Measurements from ENCODE around the gene NDUFS5. TPM values are rescaled to one million over a fixed set of nuclear protein-coding genes. Genes with fewer than 3 reads are reported as not detected.

NDUFS5 gene
- polyA plus RNA-seq, 2 of the 4 experiments (the other 2 are of a cell fraction) = 540 to 711 TPM

- CTCF ChIA-PET = interaction anchor here (0.7 to 4.1 kb wide), 5 partner anchors 9 to 456 kb away, joined by 3 to 25 read pairs (median 3); no protein-coding TSS in a partner anchor
- POLR2A ChIA-PET = no interaction called here
- 100% methylated on average over 1 of the region's 4 CpGs for WGBS (ENCODE audit: missing lambda C conversion rate)
Observed at GRCh38 chr1:39082811-39083576, 56.8 kb downstream of the NDUFS5 start.

DNA sequence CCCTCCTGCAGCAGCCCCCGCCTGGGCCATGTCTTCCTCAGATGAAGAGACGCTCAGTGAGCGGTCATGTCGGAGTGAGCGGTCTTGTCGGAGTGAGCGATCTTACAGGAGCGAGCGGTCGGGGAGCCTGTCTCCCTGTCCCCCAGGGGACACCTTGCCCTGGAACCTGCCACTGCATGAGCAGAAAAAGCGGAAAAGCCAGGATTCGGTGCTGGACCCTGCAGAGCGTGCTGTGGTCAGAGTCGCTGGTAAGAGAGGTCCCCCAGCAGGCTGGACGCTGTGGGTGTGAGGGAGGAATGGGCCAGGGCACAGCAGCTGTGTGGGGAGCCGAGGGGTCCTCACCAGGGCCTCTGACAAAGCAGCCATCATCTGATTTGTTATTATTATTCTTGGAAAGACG is 58.0 kb downstream of the NDUFS5 start:
- Histone ChIP-seq H3K4me3 (no peak overlapping the region), H3K4me2 (no peak overlapping the region), H3K4me1 (0 out of 3 replicates have a peak, but pooled peaks cover 3% of the 10 kb centered on the region), H3K27ac (no peak overlapping the region), H3K9me3 (no peaks in the 10 kb centered on the region)
- ChIA-PET POLR2A (no interaction called here), CTCF (interaction anchor here (2.4 to 4.1 kb wide), 2 partner anchors 8 to 14 kb away, joined by 8 to 25 read pairs; no protein-coding TSS in a partner anchor)
- DNase-seq (ENCODE audit: low read depth in 1 of 2, low spot score in 1 of 2) = no peak
- WGBS (ENCODE audit: missing lambda C conversion rate) = 77% methylated on average over 16 of the region's 17 CpGs
- FAIRE-seq = no peak
- TF ChIP-seq NPAS2 (CRISPR knock-in tag; IDR thresholded peaks at IDR 0.05; ENCODE audit: borderline replicate concordance) (no peak), CBX2 (IDR thresholded peaks at IDR 0.05; ENCODE audit: borderline replicate concordance, low read depth) (no peak), CHD2 (IDR thresholded peaks at IDR 0.05; ENCODE audit: low read length, partially characterized antibody) (no peak), RCOR1 (IDR thresholded peaks at IDR 0.05; ENCODE audit: low read depth, low read length) (no peak), EHMT2 (IDR thresholded peaks at IDR 0.05; ENCODE audit: low read depth) (no peak), JUNB (IDR thresholded peaks at IDR 0.05) (no peak), EHF (CRISPR knock-in tag; IDR thresholded peaks at IDR 0.05) (no peak), EP300 (IDR thresholded peaks at IDR 0.05) (no peak)
- no peak for ATAC-seq

More at GRCh38 chr1:39082811-39083576, 56.8 kb downstream of the NDUFS5 start:
- H3K27ac ChIP-seq = no peak overlapping the region
- FAIRE-seq = no peak
- no peak for DNase-seq (ENCODE audit: low read depth in 1 of 2, low spot score in 1 of 2)
- TF ChIP-seq EP300 (IDR thresholded peaks at IDR 0.05) (no peak), ZSCAN20 (CRISPR knock-in tag; IDR thresholded peaks at IDR 0.05) (no peak), HMGXB4 (CRISPR knock-in tag; IDR thresholded peaks at IDR 0.05; ENCODE audit: borderline replicate concordance) (no peak), JUN (IDR thresholded peaks at IDR 0.05) (no peak), HOXA7 (CRISPR knock-in tag; IDR thresholded peaks at IDR 0.05) (no peak), KDM5A (IDR thresholded peaks at IDR 0.05) (no peak), POLR2A (IDR thresholded peaks at IDR 0.05; ENCODE audit: low read length) (no peak), PHF8 (IDR thresholded peaks at IDR 0.05; ENCODE audit: borderline replicate concordance, low read depth) (no peak), EHF (CRISPR knock-in tag; IDR thresholded peaks at IDR 0.05) (no peak), HEYL (CRISPR knock-in tag; IDR thresholded peaks at IDR 0.05) (no peak), PBX3 (IDR thresholded peaks at IDR 0.05) (no peak), RCOR1 (IDR thresholded peaks at IDR 0.05; ENCODE audit: low read depth, low read length) (no peak), CTCF (IDR thresholded peaks at IDR 0.05) (no peak), TFCP2L1 (CRISPR knock-in tag; IDR thresholded peaks at IDR 0.05) (no peak), JUNB (IDR thresholded peaks at IDR 0.05) (no peak), RFX5 (IDR thresholded peaks at IDR 0.05) (no peak), CEBPB (IDR thresholded peaks at IDR 0.05) (no peak), ZNF302 (CRISPR knock-in tag; IDR thresholded peaks at IDR 0.05) (no peak), ZFP36 (IDR thresholded peaks at IDR 0.05; ENCODE audit: borderline replicate concordance, partially characterized antibody) (no peak), CHD2 (IDR thresholded peaks at IDR 0.05; ENCODE audit: low read length, partially characterized antibody) (no peak)
- 0 out of 3 replicates have a peak, but pooled peaks cover 3% of the 10 kb centered on the region for H3K4me1 ChIP-seq
- no peak for ATAC-seq
- H3K9me3 ChIP-seq = no peaks in the 10 kb centered on the region
- no peak overlapping the region for H3K4me3 ChIP-seq
- no peak overlapping the region for H3K4me2 ChIP-seq

Other genes starting within 250 kb of the NDUFS5 start
- gene RRAGC, start 166.6 kb upstream of the NDUFS5 start, polyA plus RNA-seq (2011; rRNA removed) = 10.9 and 13.5 TPM in 2 replicates
- 14.1 to 18.0 TPM (median 16.3 TPM) in 3 replicates for gene RRAGC, start 166.6 kb upstream of the NDUFS5 start, polyA plus RNA-seq (2017; fragmentation: RNase III; extraction: RNeasy Plus Mini Kit Qiagen cat#74134 plus additional on column Dnase treatment)
- gene MYCBP, start 153.0 kb upstream of the NDUFS5 start, polyA plus RNA-seq (2011; rRNA removed) = 20.8 and 25.5 TPM in 2 replicates
- gene MYCBP, start 153.0 kb upstream of the NDUFS5 start, polyA plus RNA-seq (2017; fragmentation: RNase III; extraction: RNeasy Plus Mini Kit Qiagen cat#74134 plus additional on column Dnase treatment) = 25.0 to 29.4 TPM (median 27.8 TPM) in 3 replicates
- 0.20 TPM in 1 of 2 replicates, not detected in the other for gene GJA9, start 144.8 kb upstream of the NDUFS5 start, polyA plus RNA-seq (2011; rRNA removed)
- gene GJA9, start 144.8 kb upstream of the NDUFS5 start, polyA plus RNA-seq (2017; fragmentation: RNase III; extraction: RNeasy Plus Mini Kit Qiagen cat#74134 plus additional on column Dnase treatment) = 0.05 TPM in 1 of 3 replicates, not detected in the others
- 2.5 and 2.6 TPM in 2 replicates for gene RHBDL2, start 84.5 kb upstream of the NDUFS5 start, polyA plus RNA-seq (2011; rRNA removed)
- gene RHBDL2, start 84.5 kb upstream of the NDUFS5 start, polyA plus RNA-seq (2017; fragmentation: RNase III; extraction: RNeasy Plus Mini Kit Qiagen cat#74134 plus additional on column Dnase treatment) = 3.4 to 3.7 TPM (median 3.6 TPM) in 3 replicates
- 62.0 and 72.0 TPM in 2 replicates for gene AKIRIN1, start 35.1 kb upstream of the NDUFS5 start, polyA plus RNA-seq (2011; rRNA removed)
- gene AKIRIN1, start 35.1 kb upstream of the NDUFS5 start, polyA plus RNA-seq (2017; fragmentation: RNase III; extraction: RNeasy Plus Mini Kit Qiagen cat#74134 plus additional on column Dnase treatment) = 37.7 to 39.6 TPM (median 38.6 TPM) in 3 replicates
- 64.2 and 75.7 TPM in 2 replicates for gene MACF1, start 178.3 kb downstream of the NDUFS5 start, polyA plus RNA-seq (2011; rRNA removed)
- 41.9 to 46.0 TPM (median 45.7 TPM) in 3 replicates for gene MACF1, start 178.3 kb downstream of the NDUFS5 start, polyA plus RNA-seq (2017; fragmentation: RNase III; extraction: RNeasy Plus Mini Kit Qiagen cat#74134 plus additional on column Dnase treatment)